HG03139 (cell line): ENCODE data around the gene FKBP1B.
A peak's percentile ranks its signal among the peaks of the same experiment; 100 is the strongest.
"Not testable (repeated sequence)": the region's sequence is repeated elsewhere in the genome, so short reads cannot be mapped to it uniquely, and the experiment has no call there.

Experiments
- ATAC-seq: cut with Tn5 transposase; IDR thresholded peaks from one replicate; pipeline ENCODE4 v1.9.1; 2021; ENCODE audit not compliant: unreplicated experiment

The FKBP1B gene

GRCh38 chr2:24058564-24059271, 9.2 kb downstream of the FKBP1B start:
- no peak for ATAC-seq

- ATAC-seq, result no peak
These were observed 15.8 kb downstream of the FKBP1B start for GRCh38 chr2:24065341-24065740.

DNA sequence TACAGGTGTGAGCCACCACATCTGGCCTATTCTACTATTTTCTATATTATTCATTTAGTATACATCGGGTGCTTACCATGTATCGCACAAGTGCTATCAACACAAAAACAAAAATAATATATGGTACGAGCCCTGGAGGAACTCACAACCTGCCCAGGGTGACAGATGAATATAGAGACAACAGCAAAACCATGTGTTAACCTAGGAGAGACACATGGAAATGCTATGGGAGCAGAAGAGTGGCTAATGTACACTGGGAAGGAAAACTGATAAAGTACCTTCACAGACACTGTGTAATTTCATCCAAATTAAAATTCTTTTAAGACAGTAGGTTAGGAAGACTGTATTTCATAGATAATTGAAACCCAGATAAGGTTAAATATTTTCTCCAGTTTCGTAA, 22.7 kb downstream of the FKBP1B start:
- no peak for ATAC-seq

GRCh38 chr2:24073816-24074215, 24.3 kb downstream of the FKBP1B start:
- no peak for ATAC-seq

DNA sequence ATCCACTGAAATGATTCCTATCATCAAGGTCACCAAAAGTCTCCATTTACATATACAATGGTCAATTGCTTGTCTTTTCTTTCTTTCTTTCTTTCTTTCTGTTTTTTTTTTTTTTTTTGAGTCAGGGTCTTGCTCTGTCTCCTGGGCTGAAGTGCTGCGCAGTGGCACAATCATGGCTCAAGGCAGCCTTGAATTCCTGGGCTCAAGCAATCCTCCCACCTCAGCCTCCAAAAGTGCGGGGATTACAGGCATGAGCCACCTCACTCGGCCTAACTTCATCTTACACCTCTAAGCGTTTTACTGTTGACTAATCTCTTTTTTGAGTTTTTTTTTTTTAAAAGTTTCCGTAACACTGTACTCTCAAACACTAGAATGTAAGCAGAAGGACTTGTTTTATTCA, 25.7 kb downstream of the FKBP1B start:
- no peak for ATAC-seq

DNA sequence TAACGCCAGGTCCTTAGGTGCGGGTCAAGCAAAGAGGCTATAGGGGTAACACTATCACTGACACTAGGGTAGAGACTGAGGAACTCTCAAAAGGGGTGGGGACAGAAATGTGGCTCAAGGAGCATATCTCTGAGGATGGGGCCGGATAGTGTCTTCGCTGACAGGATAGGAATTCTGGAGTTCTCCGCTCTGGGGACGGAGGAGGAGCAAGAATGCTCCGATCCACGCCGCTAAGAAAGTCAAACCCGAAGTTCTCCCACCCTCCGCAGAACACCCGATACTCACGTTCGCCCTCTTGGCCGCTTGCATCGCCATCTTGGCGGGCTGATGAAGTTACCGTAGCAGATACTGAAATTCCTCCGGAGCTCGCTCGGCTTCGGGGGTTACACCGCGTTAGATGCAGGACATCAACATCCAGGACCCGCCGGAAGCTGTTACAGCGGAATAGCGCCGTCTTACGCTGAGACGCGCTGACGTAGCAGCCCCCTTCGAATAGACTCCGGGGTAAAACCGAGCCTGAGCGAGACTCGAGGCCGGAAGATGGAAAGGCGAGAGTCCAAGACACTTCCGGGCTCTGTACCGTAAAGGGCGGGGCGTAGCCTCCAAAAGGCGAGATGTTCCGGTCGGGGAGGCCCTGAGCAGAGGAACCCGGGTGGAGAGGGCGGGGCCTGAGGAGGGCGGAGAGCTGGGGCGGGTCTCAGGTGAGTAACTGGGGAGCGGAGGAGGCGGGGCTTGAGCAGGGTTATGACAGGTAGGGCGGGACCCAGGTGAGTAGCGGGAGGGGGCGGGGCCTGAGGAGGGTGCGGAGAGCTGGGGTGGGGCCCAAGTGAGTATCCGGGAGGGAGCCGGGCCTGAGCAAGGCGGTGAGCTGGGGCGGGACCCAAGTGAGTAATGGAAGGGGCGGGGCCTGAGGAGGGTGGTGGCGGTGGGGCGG, 26.6 kb downstream of the FKBP1B start, which contains the start of gene SF3B6:
TSS of gene SF3B6 (minus strand) at position 412 of the 934 bp plus-strand sequence. CDS start at position 315, 97 bp downstream.
- ATAC-seq, result peak; percentile 92

DNA sequence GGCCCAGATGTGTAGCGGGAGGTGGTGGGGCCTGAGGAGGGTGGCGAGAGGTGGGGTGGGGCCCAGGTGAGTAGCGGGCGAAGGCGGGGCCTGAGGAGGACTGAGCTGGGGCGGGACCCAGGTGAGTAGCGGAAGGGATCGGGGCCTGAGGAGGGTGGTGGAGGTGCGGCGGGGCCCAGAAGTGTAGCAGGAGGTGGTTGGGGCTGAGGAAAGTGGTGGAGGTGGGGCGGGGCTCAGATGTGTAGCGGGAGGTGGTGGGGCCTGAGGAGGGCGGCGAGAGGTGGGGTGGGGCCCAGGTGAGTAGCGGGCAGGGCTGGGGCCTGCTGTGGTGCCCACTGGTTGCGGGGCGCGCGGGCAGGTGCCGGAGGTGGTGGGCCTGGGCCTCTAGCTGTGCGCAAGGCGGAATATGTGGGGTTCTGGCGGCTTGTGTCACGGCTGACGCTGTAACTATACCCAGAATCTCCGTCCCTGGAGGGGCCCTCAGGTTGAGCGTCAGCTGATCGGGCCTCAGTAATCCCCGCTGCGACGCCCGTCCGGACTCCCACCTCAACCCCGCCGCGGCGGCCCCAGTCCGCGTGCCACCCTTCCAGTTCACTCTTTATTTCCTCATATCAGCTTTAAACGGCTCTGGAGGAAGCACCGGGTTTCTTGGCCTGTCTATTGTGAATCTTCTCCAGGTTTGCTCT, 27.5 kb downstream of the FKBP1B start:
- ATAC-seq, result no peak

DNA sequence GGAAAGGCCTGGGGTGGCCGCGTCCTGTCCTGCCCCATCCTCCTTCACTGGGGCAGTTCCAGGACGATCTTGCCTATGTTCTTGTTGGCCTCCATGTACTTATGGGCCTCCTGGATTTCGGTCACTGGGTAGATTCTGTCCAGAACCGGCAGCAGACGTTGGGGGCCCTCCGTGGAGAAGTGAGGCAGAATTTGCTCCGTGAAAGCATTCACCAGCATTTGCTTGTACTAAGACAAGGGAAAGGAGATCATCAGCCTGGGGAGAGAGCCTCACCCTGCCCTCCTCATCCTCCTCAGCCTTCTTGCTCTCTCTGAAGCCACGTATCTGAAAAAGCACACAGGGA, 28.0 kb downstream of the FKBP1B start:
- ATAC-seq, result no peak

DNA sequence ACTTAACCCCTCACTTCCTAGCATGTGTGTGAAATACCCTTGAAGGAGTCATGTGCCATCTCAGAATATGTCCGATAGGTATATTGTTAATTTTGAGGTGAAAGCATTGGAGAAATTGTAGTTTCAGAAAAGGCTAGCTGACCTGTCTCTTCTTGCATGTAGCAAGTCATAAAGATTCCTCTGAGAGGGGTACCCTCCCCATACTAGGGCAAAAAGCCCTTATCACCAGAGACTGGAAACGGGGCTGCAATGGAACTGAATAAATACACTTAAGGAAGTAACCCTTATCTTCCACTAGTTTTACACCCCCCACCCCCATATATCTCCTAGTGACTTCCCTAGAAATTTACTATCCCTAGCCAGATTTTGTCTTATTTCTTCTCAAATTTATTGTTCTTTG, 28.3 kb downstream of the FKBP1B start:
- no peak for ATAC-seq

- no peak for ATAC-seq
These were observed 31.2 kb downstream of the FKBP1B start for GRCh38 chr2:24080701-24081100.

GRCh38 chr2:24082787-24083566, 33.4 kb downstream of the FKBP1B start:
- ATAC-seq, result no peak

- ATAC-seq, result peak; percentile 71
These were observed 34.2 kb downstream of the FKBP1B start for GRCh38 chr2:24083567-24084385.

- peak; percentile 69 for ATAC-seq
These were observed 35.1 kb downstream of the FKBP1B start, which contains the start of gene TP53I3 for GRCh38 chr2:24084386-24085199. TSS of gene TP53I3 (minus strand) at chr2:24084834. CDS start at chr2:24084326, 508 bp downstream.

- ATAC-seq, result no peak
These were observed 35.6 kb downstream of the FKBP1B start for GRCh38 chr2:24085200-24085489.

DNA sequence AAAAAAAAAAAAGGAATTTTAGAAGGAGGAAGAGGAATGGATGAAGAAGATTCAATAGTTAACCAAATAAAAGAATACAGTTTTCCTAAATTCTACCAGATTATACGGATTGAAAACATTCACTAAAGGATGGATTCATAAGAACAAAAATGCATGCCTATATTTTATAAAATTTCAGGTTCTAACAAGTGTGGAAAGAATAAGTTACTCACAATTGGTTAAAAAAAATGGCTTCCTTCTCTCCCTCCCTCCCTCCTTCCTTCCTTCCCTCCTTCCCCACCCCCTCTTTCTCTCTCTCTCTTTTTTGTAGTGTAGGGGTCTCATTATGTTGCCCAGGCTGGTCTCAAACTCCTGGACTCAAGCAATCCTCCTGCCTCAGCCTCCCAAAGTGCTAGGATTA, 36.7 kb downstream of the FKBP1B start:
- ATAC-seq, result no peak

- ATAC-seq, result no peak
These were observed 37.5 kb downstream of the FKBP1B start for GRCh38 chr2:24087032-24087431.

DNA sequence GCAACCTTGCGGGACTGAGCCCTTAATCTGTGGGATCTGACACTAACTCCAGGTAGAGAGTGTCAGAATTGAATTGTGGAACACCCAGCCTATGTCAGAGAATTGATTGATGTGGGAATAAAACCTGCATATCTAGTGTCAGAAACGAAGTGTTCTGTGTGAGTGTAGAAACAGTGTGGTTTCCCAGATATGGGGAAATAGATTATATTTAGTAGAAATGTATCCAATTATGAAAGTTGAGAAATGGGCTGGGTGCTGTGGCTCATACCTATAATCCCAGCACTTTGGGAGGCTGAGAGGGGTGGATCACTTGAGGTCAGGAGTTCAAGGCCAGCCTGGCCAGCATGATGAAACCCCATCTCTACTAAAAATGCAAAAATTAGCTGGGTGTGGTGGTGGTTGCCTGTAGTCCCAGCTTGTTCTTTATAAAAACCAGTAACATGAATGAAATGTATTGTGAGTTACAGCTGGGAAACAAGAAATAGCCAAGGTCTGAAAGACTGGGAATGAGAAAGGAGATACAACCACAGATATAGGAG, 39.3 kb downstream of the FKBP1B start:
- no peak for ATAC-seq

DNA sequence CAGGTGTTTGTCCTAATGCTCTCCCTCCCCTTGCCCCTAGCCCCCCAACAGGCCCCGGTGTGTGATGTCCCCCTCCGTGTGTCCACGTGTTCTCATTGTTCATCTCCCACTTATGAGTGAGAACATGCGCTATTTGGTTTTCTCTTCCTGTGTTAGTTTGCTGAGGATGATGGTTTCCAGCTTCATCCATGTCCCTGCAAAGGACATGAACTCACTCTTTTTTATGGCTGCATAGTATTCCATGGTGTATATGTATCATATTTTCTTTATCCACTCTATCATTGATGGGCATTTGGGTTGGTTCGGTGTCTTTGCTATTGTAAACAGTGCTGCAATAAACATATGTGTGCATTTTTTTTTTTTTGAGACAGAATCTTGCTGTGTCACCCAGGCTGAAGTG, 43.7 kb downstream of the FKBP1B start:
- not testable (repeated sequence) for ATAC-seq

- ATAC-seq, result not testable (repeated sequence)
These were observed 45.7 kb downstream of the FKBP1B start for GRCh38 chr2:24095171-24095677.
